DND-41 (cell line): ENCODE results near the gene XNDC1N.
A peak's percentile ranks its signal among the peaks of the same experiment; 100 is the strongest.

Source experiments
- ATAC-seq: fragments of 200-7000 bp; cut with Tn5 transposase; 3 replicates; pipeline ENCODE4 v1.9.1; 2021; ENCODE audit warnings: low read depth; ENCODE audit not compliant: insufficient read depth
- DNase-seq: peaks from one replicate; pipeline ENCODE4 v3.0.0-alpha.2; 2020
- H2AFZ ChIP-seq: 2 replicates; pipeline ENCODE4 v1.6.0; 2012; ENCODE audit warnings: low read depth, low read length
- H3K27ac ChIP-seq: 2 replicates; pipeline ENCODE4 v1.5.1; 2012; ENCODE audit warnings: low read length, inconsistent platforms
- H3K27me3 ChIP-seq: fragments of 200-600 bp; sonication (generic); 2 replicates; pipeline ENCODE4 v1.6.0; 2012; ENCODE audit warnings: low read length, mild to moderate bottlenecking, inconsistent platforms; ENCODE audit not compliant: insufficient read depth, poor library complexity
- H3K36me3 ChIP-seq: 2 replicates; pipeline ENCODE4 v1.5.1; 2012; ENCODE audit warnings: low read length, inconsistent platforms; ENCODE audit not compliant: insufficient read depth
- H3K4me1 ChIP-seq: 2 replicates; pipeline ENCODE4 v1.5.1; 2012; ENCODE audit warnings: mild to moderate bottlenecking, low read length; ENCODE audit not compliant: insufficient read depth
- H3K4me2 ChIP-seq: 2 replicates; pipeline ENCODE4 v1.6.0; 2012; ENCODE audit warnings: mild to moderate bottlenecking, moderate library complexity, low read length, inconsistent platforms; ENCODE audit not compliant: insufficient read depth
- H3K4me3 ChIP-seq, 2 experiments: fragments of 200-600 bp in 1 of 2; shearing (Covaris generic) in 1 of 2; 2 replicates each; pipeline ENCODE4 v1.5.1; 2012 to 2016; ENCODE audit warnings: inconsistent platforms in 2 of 2, low read length in 2 of 2, mild to moderate bottlenecking in 2 of 2, low read depth in 1 of 2, moderate library complexity in 1 of 2
- H3K79me2 ChIP-seq: 2 replicates; pipeline ENCODE4 v1.6.0; 2012; ENCODE audit warnings: low read length, inconsistent platforms; ENCODE audit not compliant: insufficient read depth
- H3K9ac ChIP-seq: 2 replicates; pipeline ENCODE4 v1.6.0; 2012; ENCODE audit warnings: low read depth, mild to moderate bottlenecking, inconsistent platforms, low read length, moderate library complexity
- H3K9me3 ChIP-seq: 2 replicates; pipeline ENCODE4 v1.5.1; 2012; ENCODE audit warnings: low read length, moderate library complexity, mild to moderate bottlenecking, inconsistent platforms; ENCODE audit not compliant: insufficient read depth, severe bottlenecking
- H4K20me1 ChIP-seq: 2 replicates; pipeline ENCODE4 v1.6.0; 2012; ENCODE audit warnings: low read length; ENCODE audit not compliant: insufficient read depth
- EZH2 ChIP-seq: IDR thresholded peaks from 3 replicates; pipeline ENCODE4 v1.6.1; 2012; ENCODE audit warnings: borderline replicate concordance, low read depth, mild to moderate bottlenecking, moderate library complexity, low read length, inconsistent platforms; ENCODE audit not compliant: severe bottlenecking
- TF ChIP-seq, protein P1 (sequence below): IDR thresholded peaks from 2 replicates; pipeline ENCODE4 v1.5.1; 2012; ENCODE audit warnings: borderline replicate concordance, low read length, moderate library complexity, mild to moderate bottlenecking; ENCODE audit not compliant: poor library complexity, severe bottlenecking; ENCODE audit errors: extremely low read depth

Gene XNDC1N

GRCh38 chr11:71931245-71931602, 2.8 kb upstream of the XNDC1N start:
- no peaks in the 10 kb centered on the region for H3K9me3 ChIP-seq
- H2AFZ ChIP-seq, result no peak overlapping the region
- no peak overlapping the region for H3K27ac ChIP-seq
- H4K20me1 ChIP-seq, result peaks cover 10% of the 10 kb centered on the region; the same call in 1 of the 2 replicates
- peaks cover 31% of the 10 kb centered on the region for H3K4me1 ChIP-seq
- H3K9ac ChIP-seq, result no peak overlapping the region
- ATAC-seq (no peak), DNase-seq (no peak)
- peak overlapping the region; percentile 6; the same call in 1 of the 2 replicates for H3K4me2 ChIP-seq
- no peaks in the 10 kb centered on the region for H3K27me3 ChIP-seq
- H3K4me3 ChIP-seq, result no peak overlapping the region
- H3K36me3 ChIP-seq, result peaks cover 2% of the 10 kb centered on the region
- peaks cover 90% of the 10 kb centered on the region for H3K79me2 ChIP-seq
- no peak for TF ChIP-seq EZH2

GRCh38 chr11:71930556-71931244, 2.3 kb upstream of the XNDC1N start:
- no peaks in the 10 kb centered on the region for H3K27me3 ChIP-seq
- H4K20me1 ChIP-seq, result peaks cover 10% of the 10 kb centered on the region; the same call in 1 of the 2 replicates
- H3K4me2 ChIP-seq, result peak overlapping the region; percentile 96
- no peak overlapping the region for H3K27ac ChIP-seq
- H2AFZ ChIP-seq, result no peak overlapping the region
- ATAC-seq (no peak), DNase-seq (no peak)
- peaks cover 89% of the 10 kb centered on the region for H3K79me2 ChIP-seq
- peaks cover 31% of the 10 kb centered on the region for H3K4me1 ChIP-seq
- TF ChIP-seq, protein P1, sequence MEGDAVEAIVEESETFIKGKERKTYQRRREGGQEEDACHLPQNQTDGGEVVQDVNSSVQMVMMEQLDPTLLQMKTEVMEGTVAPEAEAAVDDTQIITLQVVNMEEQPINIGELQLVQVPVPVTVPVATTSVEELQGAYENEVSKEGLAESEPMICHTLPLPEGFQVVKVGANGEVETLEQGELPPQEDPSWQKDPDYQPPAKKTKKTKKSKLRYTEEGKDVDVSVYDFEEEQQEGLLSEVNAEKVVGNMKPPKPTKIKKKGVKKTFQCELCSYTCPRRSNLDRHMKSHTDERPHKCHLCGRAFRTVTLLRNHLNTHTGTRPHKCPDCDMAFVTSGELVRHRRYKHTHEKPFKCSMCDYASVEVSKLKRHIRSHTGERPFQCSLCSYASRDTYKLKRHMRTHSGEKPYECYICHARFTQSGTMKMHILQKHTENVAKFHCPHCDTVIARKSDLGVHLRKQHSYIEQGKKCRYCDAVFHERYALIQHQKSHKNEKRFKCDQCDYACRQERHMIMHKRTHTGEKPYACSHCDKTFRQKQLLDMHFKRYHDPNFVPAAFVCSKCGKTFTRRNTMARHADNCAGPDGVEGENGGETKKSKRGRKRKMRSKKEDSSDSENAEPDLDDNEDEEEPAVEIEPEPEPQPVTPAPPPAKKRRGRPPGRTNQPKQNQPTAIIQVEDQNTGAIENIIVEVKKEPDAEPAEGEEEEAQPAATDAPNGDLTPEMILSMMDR, result no peak
- no peak for TF ChIP-seq EZH2
- H3K9ac ChIP-seq, result peak overlapping the region; percentile 82; the same call in 1 of the 2 replicates
- peaks cover 8% of the 10 kb centered on the region for H3K36me3 ChIP-seq
- H3K9me3 ChIP-seq, result no peaks in the 10 kb centered on the region
- H3K4me3 ChIP-seq, result peak overlapping the region in 1 of 2 experiments; percentile 90; a peak in 2 of 4 replicates

DNA sequence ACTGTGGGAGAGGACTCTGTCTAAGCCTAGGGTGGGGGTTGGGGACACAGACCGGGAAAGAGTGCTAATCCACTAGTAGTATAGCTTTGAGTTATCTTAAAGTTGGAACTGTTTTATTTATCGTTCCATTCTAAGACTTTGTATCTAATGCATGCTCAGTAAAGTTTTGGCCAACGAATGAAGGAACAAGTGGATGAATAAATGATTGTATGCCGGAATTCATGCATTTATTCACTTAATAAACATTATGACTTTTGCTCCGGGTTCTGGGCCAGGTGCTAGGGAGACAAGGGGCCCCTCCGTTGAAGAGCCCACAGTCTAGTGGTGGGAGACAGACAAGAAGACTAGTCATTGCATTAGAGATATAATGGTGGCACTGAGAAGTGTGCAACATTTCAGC, 1.1 kb upstream of the XNDC1N start:
- Histone ChIP-seq H3K4me1 (peaks cover 31% of the 10 kb centered on the region), H3K4me2 (peak overlapping the region; percentile 96), H3K4me3 (peak overlapping the region; percentile 78 to 90), H3K79me2 (peaks cover 78% of the 10 kb centered on the region), H3K36me3 (peaks cover 12% of the 10 kb centered on the region), H3K9me3 (no peaks in the 10 kb centered on the region), H2AFZ (peak overlapping the region; percentile 94), H4K20me1 (0 out of 2 replicates have a peak, but pooled peaks cover 5% of the 10 kb centered on the region), H3K9ac (peak overlapping the region; percentile 82), H3K27ac (peak overlapping the region; percentile 96), H3K27me3 (no peaks in the 10 kb centered on the region)
- ATAC-seq (no peak), DNase-seq (no peak)
- no peak for TF ChIP-seq EZH2
- TF ChIP-seq, protein P1, result no peak

- TF ChIP-seq, protein P1, result no peak
- TF ChIP-seq EZH2, result peak; percentile 63
- Histone ChIP-seq H3K9ac (peak within 1 kb of the TSS; percentile 82), H3K27me3 (no peaks in the 10 kb centered on the region), H3K9me3 (no peaks in the 10 kb centered on the region), H3K27ac (peak within 1 kb of the TSS; percentile 96), H2AFZ (peak within 1 kb of the TSS; percentile 94), H3K4me1 (peaks cover 31% of the 10 kb centered on the region), H4K20me1 (0 out of 2 replicates have a peak, but pooled peaks cover 4% of the 10 kb centered on the region), H3K4me3 (peak within 1 kb of the TSS; percentile 78 to 90), H3K79me2 (peaks cover 72% of the 10 kb centered on the region), H3K36me3 (peaks cover 12% of the 10 kb centered on the region), H3K4me2 (peak within 1 kb of the TSS; percentile 96)
- ATAC-seq (peak; percentile 94), DNase-seq (peak; percentile 98)
These were observed 496 bp upstream of the XNDC1N start, which contains the start of gene RNF121 for GRCh38 chr11:71928737-71929443. TSS of gene RNF121 (plus strand) at chr11:71929046. CDS start at chr11:71929062, 16 bp downstream.
